Left lung (tissue), 10 donors: Measurements from ENCODE around the gene RAPGEF2. TPM values are rescaled to one million over a fixed set of nuclear protein-coding genes. Genes with fewer than 3 reads are reported as not detected.

ENCODE experiments used
- ATAC-seq: fragments of 200-7000 bp; cut with Tn5 transposase; one replicate; pipeline ENCODE4 v1.9.1; 2020; ENCODE audit warnings: moderate library complexity
- DNase-seq, 4 donors: peaks; one replicate each; pipeline ENCODE4 v3.0.0-alpha.2; 2013 to 2020
- H3K27ac ChIP-seq, 2 donors: fragments of 200-600 bp; sonication (generic) in 1 of 2; one replicate each; pipeline versions ENCODE4 v1.5.0 to v1.8.0; 2020 to 2021
- H3K27me3 ChIP-seq, 2 donors: fragments of 200-600 bp; sonication (generic) in 1 of 2; one replicate each; pipeline versions ENCODE4 v1.5.0 to v1.8.0; 2020 to 2021
- H3K36me3 ChIP-seq, 2 donors: fragments of 200-600 bp; sonication (generic) in 1 of 2; one replicate each; pipeline versions ENCODE4 v1.5.0 to v1.8.0; 2020 to 2021
- H3K4me1 ChIP-seq, 2 donors: fragments of 200-600 bp; one replicate each; pipeline ENCODE4 v1.8.0; 2021
- H3K4me3 ChIP-seq, 2 donors: fragments of 200-600 bp; sonication (generic) in 1 of 2; one replicate each; pipeline versions ENCODE4 v1.5.0 to v1.8.0; 2020 to 2021; ENCODE audit warnings: mild to moderate bottlenecking in 1 of 2
- H3K9me3 ChIP-seq, 2 donors: fragments of 200-600 bp; sonication (generic) in 1 of 2; one replicate each; pipeline versions ENCODE4 v1.5.0 to v1.8.0; 2020 to 2021
- intact Hi-C, 2 donors: fragments of 100-400 bp; cut with DNase I; formaldehyde crosslinking; loops; one replicate each; pipeline versions ENCODE4 v1.11.2 to v1.14.2; 2022
- polyA plus RNA-seq, 6 donors: library from polyadenylated mRNA; unstranded; fragments of 120-200 nt; gene quantifications; one replicate each; pipeline ENCODE4 v1.2.1, GENCODE V29; 2013; ENCODE audit not compliant: insufficient read length in 6 of 6
- total RNA-seq, 2 donors: library from RNA; stranded (reverse); fragmentation: NEBNext Ultra II Directional; extraction: Animal tissue kit (Norgen Biotek cat#: 25700); gene quantifications; one replicate each; pipeline ENCODE4 v1.2.1, GENCODE V29; 2021
- TF ChIP-seq, protein P1 (sequence below), 2 donors: fragments of 200-600 bp; sonication (generic) in 1 of 2; IDR thresholded peaks; one replicate each; pipeline versions ENCODE4 v1.5.0 to v1.8.0; 2021; ENCODE audit warnings: antibody characterized with exemption in 2 of 2
- donor health status: DM: no; HTN: yes; CAD: no.
- donor health status: DM: no; HTN: no; CAD: no.

RAPGEF2 gene
- total and polyA plus RNA-seq, 8 donors = 39.9 to 52.0 (median 45.4) TPM

DNA sequence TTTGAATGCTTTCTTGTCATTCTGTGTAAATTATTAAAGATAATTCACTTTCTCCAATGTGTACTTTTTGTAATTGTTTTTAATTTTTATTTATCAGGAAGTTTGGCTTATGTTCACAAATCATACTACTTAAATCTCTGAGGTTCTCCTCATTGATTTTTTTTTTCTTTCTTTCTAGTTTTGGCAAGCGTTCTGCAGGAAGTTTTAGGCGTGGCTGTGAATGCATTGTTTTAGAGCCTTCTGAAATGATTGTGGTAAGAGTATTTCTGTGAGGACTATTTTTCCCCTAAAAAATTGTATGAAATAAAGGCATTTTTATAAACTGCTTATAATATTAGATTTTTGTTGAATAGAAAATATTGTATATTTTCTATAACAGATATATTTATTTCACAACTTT is 135.8 kb downstream of the RAPGEF2 start:
- no peak overlapping the region for H3K4me3 ChIP-seq
- TF ChIP-seq, protein P1, sequence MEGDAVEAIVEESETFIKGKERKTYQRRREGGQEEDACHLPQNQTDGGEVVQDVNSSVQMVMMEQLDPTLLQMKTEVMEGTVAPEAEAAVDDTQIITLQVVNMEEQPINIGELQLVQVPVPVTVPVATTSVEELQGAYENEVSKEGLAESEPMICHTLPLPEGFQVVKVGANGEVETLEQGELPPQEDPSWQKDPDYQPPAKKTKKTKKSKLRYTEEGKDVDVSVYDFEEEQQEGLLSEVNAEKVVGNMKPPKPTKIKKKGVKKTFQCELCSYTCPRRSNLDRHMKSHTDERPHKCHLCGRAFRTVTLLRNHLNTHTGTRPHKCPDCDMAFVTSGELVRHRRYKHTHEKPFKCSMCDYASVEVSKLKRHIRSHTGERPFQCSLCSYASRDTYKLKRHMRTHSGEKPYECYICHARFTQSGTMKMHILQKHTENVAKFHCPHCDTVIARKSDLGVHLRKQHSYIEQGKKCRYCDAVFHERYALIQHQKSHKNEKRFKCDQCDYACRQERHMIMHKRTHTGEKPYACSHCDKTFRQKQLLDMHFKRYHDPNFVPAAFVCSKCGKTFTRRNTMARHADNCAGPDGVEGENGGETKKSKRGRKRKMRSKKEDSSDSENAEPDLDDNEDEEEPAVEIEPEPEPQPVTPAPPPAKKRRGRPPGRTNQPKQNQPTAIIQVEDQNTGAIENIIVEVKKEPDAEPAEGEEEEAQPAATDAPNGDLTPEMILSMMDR (IDR thresholded peaks at IDR 0.05) = no peak
- intact Hi-C loops = no loop called here
- H3K4me1 ChIP-seq = peaks cover 16 to 25% of the 10 kb centered on the region in 2 donors
- DNase-seq = no peak
- H3K9me3 ChIP-seq = no peaks in the 10 kb centered on the region
- no peak overlapping the region for H3K27ac ChIP-seq
- H3K27me3 ChIP-seq = no peaks in the 10 kb centered on the region
- ATAC-seq = no peak
- no peaks in the 10 kb centered on the region for H3K36me3 ChIP-seq

DNA sequence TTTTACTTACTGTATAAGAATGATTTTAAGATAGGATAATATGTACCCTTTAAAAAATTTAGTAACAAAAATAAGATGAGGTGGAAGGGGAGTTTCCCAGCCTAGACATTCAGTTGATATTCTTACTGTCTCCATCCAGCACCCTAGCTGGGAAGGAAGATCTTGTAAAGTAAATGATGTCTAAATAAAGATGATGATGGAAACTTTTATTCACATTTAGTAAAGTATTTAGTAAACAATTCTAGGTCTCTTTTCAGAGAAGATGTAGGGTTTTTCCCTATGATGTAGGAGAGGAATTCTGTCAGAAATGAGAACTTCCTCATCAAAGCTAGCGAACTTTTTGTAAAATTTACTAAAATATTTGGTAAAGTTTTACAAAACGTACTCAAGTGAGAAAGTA is 136.8 kb downstream of the RAPGEF2 start:
- intact Hi-C loops = no loop called here
- Histone ChIP-seq H3K27me3 (no peaks in the 10 kb centered on the region), H3K36me3 (no peaks in the 10 kb centered on the region), H3K4me1 (peaks cover 16 to 25% of the 10 kb centered on the region in 2 donors), H3K27ac (peak overlapping the region; percentile 29 to 33), H3K4me3 (no peak overlapping the region), H3K9me3 (no peaks in the 10 kb centered on the region)
- TF ChIP-seq, protein P1 (IDR thresholded peaks at IDR 0.05) = no peak
- ATAC-seq = no peak
- no peak for DNase-seq

DNA sequence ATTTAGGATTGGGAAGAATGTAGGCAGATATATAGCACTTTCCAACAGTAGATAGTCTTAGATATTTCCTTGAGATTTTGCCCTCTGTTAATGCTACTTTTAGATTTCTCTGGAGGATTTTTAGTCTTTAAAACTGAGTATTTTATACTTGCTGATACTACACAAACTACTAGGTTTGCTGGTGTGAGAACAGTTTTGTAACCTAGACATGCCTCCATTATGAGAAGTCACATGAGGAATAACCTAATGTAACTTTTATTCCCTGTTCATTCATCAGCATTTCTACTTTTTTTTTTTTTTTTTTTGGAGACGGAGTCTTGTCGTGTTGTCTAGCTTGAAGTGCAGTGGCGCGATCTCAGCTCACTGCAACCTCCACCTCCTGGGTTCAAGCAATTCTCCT is 137.2 kb downstream of the RAPGEF2 start:
- no peaks in the 10 kb centered on the region for H3K9me3 ChIP-seq
- H3K4me1 ChIP-seq = peaks cover 16 to 25% of the 10 kb centered on the region in 2 donors
- peak overlapping the region; percentile 29 to 33 for H3K27ac ChIP-seq
- DNase-seq (no peak), ATAC-seq (no peak)
- H3K36me3 ChIP-seq = no peaks in the 10 kb centered on the region
- TF ChIP-seq, protein P1 (IDR thresholded peaks at IDR 0.05) = no peak
- intact Hi-C loops = no loop called here
- no peaks in the 10 kb centered on the region for H3K27me3 ChIP-seq
- H3K4me3 ChIP-seq = peak overlapping the region in 1 of 2 donors; percentile 14

DNA sequence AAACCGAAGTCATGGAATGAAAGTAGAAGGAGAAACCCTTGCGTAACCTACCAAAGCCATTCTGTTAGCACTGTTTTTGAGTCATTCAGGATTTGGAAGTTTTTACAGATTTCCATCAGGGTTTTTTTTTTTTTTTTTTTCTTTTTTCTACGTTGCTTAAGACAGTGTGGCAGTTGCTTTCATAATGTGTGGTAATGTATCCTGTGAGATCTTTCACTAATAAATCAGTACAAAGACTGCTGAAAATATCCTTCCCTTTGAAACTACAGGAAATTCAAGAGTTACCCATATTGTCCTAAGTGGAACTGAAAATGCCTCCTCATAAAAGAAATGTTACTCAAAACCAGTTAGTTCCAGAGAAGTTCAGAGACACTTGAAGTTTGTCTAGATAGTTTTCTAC is 137.8 kb downstream of the RAPGEF2 start:
- H3K27ac ChIP-seq = peak overlapping the region; percentile 21 to 29
- no peaks in the 10 kb centered on the region for H3K36me3 ChIP-seq
- DNase-seq = no peak
- peaks cover 16 to 25% of the 10 kb centered on the region in 2 donors for H3K4me1 ChIP-seq
- intact Hi-C loops = no loop called here
- peak; percentile 19 for ATAC-seq
- no peaks in the 10 kb centered on the region for H3K27me3 ChIP-seq
- H3K9me3 ChIP-seq = no peaks in the 10 kb centered on the region
- TF ChIP-seq, protein P1 (IDR thresholded peaks at IDR 0.05) = no peak
- peak overlapping the region in 1 of 2 donors; percentile 14 for H3K4me3 ChIP-seq

DNA sequence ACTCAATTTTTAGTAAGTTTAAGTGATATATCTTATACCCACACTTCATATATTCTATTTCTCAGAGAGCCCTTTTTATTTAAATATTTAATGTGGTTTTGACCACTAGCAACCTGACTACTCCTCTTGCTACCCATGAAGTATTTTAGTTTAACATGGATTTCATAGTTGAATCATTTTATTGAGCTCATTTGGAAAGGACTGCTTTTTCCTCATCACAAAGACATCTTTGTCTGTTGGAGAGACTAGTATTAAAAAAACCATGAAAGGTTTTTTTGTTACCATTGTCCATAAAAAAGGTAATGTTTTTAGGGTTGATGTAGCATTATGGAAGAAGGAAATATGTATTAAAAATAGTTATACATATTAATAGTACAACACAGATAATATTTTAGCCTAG is 139.5 kb downstream of the RAPGEF2 start:
- Histone ChIP-seq H3K4me1 (peaks cover 16 to 19% of the 10 kb centered on the region in 2 donors), H3K27ac (no peak overlapping the region), H3K27me3 (no peaks in the 10 kb centered on the region), H3K4me3 (peak overlapping the region in 1 of 2 donors; percentile 14), H3K36me3 (no peaks in the 10 kb centered on the region), H3K9me3 (no peaks in the 10 kb centered on the region)
- TF ChIP-seq, protein P1 (IDR thresholded peaks at IDR 0.05) = no peak
- DNase-seq (no peak), ATAC-seq (no peak)
- intact Hi-C loops = no loop called here
